Astrocyte of the hippocampus (primary cell): ENCODE data around the gene CPED1.
"Not testable (repeated sequence)": the region's sequence is repeated elsewhere in the genome, so short reads cannot be mapped to it uniquely, and the experiment has no call there.

Experiments
- DNase-seq: peaks from one replicate; pipeline ENCODE4 v3.0.0; 2011; ENCODE audit warnings: low read depth, low spot score

Gene CPED1

DNA sequence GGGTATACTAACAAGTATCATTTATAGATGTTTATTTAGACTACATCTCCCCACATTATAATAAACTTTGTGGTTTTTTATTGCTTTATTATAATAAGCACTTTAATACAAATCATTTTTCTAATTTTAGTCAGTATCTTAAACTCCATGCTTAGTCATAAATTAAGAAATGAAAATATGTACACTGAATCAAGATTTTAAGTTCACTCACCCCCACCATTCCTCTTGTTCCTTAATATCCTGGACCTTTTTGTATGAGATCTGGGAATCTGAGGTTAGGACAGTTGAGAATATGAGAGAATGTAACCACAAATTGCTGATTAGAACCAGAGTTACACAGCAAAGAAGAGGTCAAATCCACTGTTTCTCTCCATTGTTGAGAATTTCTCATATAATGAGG is 246.7 kb downstream of the CPED1 start:
- DNase-seq, result no peak

DNA sequence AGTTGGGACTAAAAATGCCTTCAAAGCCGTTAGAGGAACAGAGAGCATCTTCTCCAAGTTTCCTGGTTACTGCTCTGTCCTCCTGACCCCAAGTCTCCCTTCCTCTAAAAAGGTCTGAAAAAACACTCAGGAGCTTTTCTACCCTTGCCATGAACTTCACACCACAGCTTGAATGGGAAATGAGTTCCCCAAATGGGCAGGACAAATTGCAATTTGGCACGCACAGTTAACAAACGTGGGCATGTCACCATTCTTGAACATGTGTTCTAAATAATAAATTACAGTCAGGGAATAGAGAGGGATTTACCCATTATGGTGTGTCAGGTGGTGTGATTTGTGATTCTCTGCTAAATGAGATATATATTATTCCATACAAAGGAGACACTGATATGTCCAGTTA is 249.1 kb downstream of the CPED1 start:
- no peak for DNase-seq

DNA sequence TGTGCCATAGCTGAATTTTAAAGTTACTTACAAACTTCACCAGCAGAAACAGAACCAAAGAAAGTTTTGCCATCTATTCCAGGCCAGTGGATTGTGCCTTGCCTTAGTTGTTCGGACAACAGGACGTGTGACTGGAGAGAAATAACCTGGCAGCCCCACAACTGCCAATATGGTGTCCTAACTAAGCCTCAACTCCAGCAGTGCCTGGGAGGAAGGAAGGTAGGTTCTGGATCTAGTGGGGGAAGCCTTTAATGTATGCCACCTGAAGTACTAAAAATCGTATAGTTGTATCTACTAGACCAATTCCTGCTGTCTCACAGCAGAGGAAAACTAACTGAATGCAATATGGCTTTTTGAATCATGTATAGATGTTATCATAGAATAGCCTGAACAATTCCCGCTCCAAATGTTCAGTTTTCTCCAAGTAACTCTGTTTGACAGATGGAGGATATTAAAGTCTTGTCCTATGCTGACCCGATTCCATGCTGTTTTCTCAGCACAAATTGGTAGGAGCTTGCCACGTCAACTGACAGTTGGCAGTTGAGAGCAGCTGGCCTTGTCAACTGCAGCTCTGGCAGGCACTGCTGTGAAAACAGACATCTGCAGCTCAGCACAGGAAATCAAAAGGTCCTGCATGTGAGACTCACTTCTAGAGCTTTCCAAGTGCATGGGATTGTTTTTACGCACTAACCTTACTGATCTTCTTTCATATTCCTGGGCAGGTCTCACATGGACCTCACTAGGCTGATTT is 255.8 kb downstream of the CPED1 start:
- DNase-seq, result no peak

DNA sequence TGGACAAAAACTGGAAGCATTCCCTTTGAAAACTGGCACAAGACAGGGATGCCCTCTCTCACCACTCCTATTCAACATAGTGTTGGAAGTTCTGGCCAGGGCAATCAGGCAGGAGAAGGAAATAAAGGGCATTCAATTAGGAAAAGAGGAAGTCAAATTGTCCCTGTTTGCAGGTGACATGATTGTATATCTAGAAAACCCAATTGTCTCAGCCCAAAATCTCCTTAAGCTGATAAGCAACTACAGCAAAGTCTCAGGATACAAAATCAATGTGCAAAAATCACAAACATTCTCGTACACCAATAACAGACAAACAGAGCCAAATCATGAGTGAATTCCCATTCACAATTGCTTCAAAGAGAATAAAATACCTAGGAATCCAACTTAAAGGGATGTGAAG is 262.9 kb downstream of the CPED1 start:
- not testable (repeated sequence) for DNase-seq

DNA sequence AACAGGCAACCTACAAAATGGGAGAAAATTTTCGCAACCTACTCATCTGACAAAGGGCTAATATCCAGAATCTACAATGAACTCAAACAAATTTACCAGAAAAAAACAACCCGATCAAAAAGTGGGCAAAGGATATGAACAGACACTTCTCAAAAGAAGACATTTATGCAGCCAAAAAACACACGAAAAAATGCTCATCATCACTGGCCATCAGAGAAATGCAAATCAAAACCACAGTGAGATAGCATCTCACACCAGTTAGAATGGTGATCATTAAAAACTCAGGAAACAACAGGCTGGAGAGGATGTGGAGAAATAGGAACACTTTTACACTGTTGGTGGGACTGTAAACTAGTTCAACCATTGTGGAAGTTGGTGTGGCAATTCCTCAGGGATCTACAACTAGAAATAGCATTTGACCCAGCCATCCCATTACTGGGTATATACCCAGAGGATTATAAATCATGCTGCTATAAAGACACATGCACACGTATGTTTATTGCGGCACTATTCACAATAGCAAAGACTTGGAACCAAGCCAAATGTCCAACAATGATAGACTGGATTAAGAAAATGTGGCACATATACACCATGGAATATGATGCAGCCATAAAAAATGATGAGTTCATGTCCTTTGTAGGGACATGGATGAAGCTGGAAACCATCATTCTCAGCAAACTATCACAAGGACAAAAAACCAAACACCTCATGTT is 264.2 kb downstream of the CPED1 start:
- not testable (repeated sequence) for DNase-seq

DNA sequence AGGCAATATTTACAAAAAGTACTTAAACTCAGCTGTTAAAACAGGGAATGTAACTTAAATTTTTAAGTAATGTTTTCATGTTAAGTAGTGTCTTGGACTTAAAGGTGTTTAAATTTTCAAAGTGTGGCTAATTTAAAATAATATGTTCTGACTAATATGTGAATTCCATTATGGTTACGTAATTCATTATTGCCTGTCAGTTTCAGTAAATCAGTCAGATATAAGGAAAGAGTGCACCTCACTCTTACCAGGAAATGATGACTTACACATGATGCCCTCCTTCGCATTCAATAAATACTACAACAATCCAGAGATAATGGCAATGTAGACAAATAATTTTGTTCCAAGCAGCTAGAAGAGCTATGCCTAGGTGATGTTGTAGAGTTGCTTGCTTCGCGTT is 271.3 kb downstream of the CPED1 start:
- no peak for DNase-seq

DNA sequence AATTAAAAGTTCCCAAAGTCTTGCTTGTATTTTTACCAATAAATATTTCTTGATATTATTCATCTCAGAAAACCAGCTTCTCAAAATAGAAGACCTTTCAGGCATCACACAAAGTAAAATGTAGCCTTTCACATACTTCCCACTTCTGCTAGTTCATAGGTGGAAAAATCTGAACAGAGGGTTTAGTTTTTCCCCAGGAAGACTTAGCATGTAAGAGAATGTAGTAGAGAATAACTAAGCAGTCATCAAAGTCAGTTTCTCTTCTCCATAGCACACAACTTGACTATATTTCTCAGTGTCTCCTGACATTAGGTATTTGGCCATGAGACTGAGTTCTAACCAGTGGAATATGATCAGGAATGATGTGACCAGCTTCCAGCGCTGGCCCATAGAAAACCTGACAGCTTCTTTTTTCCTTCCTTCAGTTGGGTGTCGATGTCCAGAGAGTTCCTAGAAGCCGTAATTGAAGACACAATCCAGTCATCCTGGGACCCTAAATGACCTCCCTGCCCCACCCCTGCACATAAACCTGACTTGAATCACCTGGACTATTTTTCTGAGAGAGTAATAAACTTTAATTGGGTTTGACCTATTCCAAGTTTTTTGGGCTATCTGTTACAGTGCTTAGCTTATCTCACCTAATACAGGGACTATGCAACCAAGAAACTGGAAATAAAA is 272.8 kb downstream of the CPED1 start:
- DNase-seq, result no peak

DNA sequence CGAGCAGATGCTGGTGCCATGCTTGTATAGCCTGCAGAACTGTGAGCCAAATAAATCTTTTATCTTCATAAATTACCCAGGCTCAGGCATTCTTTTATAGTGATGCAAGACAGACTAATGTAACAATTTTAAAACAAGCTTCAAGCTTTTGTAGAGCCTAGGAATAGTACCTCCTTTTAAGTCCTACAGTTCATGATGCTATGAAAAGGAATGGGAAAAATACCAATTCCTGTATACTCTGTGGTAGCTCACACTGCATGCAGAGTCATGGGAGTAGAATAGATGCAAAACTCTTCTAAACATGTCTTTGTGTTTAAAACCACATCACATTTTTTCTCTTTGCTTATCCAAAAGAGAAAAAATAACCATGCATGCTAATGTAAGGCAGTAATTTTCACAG is 273.7 kb downstream of the CPED1 start:
- peak; percentile 29 for DNase-seq

DNA sequence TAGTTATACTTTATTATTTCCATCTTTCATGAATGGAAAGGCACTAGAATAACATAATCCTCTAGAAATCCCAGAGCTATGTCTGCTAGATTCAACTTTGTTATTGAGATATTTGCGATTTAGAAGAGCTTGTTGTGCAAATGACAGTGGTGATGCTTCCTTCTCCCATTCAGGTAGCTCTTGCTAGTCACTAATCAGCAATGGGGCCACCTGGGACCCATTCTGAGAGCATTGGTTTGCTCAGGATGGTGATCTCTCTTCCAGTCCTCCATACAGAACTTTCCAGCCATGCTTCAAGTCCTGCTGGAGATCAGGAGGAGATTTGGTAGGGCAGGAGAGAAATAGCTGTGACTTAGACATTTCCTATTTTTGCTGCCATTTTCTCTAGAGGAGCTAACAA is 274.5 kb downstream of the CPED1 start:
- no peak for DNase-seq

DNA sequence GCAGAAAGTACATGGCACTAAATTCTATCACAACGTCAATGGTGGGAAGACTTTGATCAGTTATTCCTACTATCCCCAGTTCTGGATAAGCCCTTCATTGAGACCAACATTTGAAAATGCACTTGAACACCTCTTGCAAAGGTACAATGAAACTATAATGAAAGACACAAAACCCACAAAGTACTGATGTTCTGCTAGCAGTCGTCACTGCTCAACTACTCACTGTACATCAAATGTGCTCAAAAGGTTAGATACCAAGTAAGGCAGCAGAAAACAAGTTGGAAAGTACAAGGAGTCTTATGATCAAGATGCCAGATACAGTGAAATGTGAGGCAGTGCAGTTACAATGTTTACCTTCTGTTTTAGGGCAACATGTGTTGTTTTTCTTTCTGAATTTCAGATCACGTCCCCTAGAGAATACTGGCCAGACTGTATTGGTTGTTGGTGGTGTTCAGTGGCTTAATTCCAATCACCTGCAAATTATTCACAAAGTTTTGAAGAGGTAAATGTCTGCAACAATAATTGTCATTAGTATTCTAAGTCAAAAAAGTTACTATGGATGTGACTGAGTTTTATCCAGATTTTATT is 277.9 kb downstream of the CPED1 start:
- no peak for DNase-seq

DNA sequence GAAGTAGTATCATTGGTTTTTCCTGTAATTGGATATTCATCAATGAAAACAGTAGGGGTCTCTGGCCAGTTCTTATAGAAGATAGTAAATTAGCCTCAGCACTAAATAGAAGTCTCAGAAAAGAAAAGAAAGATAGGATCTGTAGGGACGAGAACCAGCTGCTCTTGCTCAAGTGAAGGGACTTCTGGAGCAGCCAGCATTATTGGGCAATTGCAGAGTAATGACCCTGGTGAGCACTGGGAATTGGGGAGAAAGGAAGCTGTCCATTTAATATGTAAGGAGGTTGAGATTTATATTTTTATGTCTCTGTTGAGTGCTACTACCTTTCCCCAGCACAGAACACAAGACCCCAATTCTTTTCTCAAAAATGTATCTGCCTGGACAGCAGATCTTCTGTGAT is 279.1 kb downstream of the CPED1 start:
- no peak for DNase-seq

DNA sequence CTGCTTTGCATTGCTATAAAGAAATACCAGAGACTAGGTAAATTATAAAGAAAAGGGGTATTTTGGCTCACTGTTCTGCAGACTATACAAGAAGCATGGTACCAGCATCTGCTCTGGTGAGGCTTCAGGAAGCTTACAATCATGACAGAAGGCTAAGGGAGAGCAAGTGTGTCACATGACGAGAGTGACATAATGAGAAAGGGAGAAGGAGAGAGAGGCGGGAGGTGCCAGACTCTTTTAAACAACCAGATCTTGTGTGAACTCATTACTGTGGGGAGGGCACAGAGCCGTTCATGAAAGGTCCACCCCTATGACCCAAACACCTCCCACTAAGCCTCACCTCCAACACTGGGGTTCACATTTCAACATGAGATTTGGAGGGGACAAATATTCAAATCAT is 281.3 kb downstream of the CPED1 start:
- DNase-seq, result no peak

DNA sequence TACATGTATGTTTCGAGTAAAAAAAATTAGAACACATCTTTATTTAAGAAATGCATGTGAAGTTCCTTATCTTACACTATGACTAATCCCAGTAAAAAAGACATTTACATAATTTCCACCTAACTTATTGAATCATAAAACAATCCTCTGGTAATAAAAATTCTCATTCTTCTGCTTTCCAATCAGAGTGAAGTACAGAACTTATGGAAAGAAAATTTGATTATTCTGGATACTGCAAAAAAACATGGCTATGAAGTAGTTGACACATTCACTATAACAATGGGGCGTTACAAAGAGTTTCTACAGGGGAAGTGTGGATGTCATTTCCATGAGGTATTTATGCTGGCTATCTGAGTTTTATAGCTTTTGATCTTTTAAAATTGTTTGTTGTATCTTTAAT is 282.6 kb downstream of the CPED1 start:
- no peak for DNase-seq

DNA sequence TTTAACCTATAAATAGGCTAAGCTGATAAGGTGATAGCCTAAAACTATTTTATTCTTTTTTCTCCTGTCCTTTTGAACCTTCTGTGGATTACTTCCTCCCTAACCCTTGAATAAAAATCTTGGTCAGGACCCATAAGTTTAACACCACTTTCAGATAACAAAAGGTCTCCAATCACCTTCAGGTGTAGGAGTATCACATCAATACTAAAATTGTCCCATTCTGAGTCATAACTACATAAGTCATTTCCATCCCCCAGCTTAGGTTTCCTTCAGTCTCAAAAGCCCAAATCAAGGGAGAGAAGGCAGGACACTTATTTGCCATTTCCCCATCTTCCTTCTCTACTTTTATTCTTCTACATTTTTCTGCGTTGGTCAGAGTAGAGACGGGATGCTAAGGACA is 283.4 kb downstream of the CPED1 start:
- DNase-seq, result no peak

DNA sequence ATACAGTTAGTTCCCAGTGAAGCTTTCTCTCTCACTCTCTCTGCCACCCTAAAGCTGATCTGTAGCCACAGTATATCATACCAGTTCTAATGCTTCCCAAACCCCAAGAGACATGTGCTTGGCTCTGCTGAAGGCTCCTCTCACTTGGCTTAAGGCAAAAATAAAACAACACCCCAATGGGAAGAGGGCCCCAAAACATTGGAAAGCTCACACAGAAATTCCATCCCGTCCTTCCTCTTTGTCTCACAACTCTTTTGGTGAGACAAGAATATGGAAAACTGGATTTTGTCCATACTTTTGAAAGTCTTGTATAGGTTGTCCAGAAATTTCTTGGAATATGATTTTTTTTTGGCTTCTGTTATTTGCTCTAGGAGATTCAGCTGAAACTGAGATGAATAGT is 284.2 kb downstream of the CPED1 start:
- DNase-seq, result no peak

DNA sequence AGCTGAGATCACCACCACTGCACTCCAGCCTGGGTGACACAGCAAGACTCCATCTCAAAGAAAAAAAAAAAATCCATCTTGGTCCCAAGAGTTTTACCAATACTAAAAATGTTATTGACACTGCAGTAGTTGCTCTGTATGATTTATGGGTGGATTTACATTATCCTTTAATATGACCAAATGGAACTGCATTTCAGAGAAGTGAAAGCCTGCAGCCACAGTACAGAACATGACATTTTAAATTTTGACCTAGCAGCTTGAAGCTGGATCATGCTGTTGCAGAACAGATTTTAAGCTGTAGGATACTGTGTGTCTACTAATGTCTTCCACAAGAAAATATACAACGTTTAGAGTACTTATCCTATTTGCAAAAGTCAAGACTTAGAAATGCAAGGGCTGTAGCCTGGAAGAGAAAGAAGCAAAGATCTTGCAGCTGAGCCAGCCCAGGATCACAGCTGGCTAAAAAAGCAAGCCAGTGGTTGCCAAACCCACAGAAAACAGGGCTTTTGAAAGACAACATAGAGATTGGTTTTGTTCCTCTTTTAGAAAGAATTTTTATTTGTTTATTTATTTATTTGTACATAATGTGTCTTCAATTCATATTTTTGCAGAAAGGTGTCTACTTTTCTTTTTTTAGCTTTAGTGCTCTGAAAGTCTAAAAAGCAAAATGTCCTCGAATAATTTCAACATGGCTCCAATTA is 285.1 kb downstream of the CPED1 start:
- peak; percentile 41 for DNase-seq

DNA sequence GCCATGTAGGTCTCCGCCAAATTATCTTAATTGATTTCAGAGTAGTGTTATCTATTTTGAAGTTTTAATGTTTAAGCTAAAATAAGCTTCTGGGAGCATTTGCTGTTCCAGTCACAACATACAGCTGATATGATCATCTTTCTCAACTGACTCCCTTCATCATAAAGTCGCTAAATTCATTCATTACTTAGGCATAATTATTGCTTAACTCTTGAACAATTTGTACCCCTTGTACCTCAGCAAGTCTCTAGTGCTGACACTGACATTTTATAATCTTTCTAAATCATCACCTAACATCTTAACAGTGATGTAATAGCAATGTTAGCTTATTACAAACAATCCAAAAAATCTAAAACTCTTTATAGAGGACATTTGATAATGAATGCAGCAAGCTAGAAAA is 286.0 kb downstream of the CPED1 start:
- DNase-seq, result no peak

DNA sequence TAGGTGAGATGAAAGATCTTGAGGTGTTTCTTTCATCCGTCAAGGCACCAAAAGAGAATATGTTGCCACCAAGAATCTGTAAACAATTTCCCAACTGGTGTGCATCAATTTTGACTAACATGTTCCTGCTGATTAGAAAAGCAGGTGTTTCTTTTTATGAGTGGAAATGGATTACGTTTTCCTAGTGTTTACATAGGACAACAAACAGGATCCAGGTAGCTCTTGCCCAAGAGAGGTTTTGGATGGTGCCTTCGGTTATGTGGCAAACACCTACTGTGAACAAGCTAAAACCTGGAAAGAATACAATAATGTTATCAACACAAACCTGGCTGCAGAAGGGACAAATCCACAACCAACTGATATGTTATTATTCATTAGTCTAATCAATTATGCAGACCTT is 286.7 kb downstream of the CPED1 start:
- DNase-seq, result no peak

DNA sequence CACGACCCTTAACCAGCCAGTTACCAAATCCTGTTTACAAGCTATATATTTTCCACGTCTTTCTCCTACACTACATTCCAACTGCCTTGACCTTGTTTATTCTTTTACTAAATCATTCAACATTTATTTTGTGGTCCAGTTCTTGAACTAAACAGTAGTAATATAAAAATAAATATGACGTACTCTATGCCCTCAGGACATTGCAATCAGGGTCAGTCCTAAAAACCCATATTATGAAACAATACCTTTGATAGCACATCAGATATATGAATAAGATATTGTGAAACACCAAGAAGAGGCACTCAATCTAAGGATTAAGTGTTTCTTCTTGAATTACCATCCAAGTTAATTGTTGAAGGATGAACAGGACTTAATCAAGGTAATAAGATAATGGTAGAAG is 287.8 kb downstream of the CPED1 start:
- DNase-seq, result no peak

DNA sequence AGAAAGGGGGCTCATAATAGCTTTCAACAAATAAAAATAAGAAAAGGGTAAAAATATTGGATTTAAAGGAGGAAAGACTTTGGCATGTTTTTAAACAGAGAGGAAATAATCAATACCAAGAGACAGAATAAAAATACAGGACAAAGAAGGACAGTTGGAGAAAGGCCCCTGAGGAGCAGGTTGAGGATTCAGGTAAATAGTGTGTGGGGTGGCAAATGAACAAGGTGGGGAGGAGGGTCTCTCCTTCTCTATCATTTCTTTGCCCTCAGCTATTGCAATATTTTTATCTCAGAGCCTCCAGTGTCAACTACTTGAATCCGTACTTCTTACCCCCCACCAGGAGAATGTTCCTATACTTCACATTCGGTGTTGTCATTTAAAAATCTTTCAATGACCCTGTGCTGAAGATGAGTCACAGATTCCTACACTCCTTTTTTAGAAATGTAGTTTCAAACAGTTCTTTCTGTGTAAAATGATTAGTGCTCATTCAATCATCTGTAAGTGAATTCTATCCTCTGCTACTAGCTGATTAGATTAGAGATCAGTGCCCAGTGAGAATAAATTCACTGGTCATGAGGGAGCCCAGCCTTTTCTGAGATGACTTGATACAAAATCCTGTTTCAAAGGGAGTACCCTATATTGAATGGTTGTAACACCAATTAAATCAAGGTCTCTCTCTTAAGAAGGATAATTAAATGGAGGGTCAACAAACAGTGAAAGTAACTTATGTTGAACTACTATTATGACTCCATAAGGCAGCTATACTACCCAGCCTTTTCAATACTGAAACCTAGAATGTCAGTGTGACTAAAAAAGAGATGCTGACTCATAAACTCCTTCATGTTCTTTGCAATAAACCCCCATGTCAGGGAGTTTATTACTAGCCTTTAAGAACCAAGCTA is 289.9 kb downstream of the CPED1 start:
- DNase-seq, result peak; percentile 60
